Prostate gland (tissue), 2 donors: ENCODE data around the gene PKNOX2. TPM values are rescaled to one million over a fixed set of nuclear protein-coding genes. Genes with fewer than 3 reads are reported as not detected.

Source experiments
- DNase-seq: peaks from one replicate; pipeline ENCODE4 v3.0.0-alpha.2; 2019; ENCODE audit warnings: low spot score
- H3K27ac ChIP-seq, 2 donors: fragments of 200-600 bp; sonication (generic); 2 replicates each; pipeline ENCODE4 v1.5.1; 2017 to 2019
- H3K27me3 ChIP-seq: fragments of 200-600 bp; sonication (generic); replicated peaks from 2 replicates; pipeline ENCODE4 v1.5.1; 2019; ENCODE audit not compliant: insufficient read depth
- H3K36me3 ChIP-seq, 2 donors: fragments of 200-600 bp; sonication (generic); 1 replicate in 1 of 2; 2 replicates in 1 of 2; pipeline versions ENCODE4 v1.5.1 to v1.8.1; 2017 to 2019
- H3K4me1 ChIP-seq: fragments of 200-600 bp; sonication (generic); replicated peaks from 2 replicates; pipeline ENCODE4 v1.5.1; 2019
- H3K4me3 ChIP-seq, 2 donors: fragments of 200-600 bp; sonication (generic); 2 replicates each; pipeline ENCODE4 v1.5.1; 2017 to 2019
- H3K9me3 ChIP-seq: fragments of 200-600 bp; sonication (generic); 2 replicates; pipeline ENCODE4 v1.5.1; 2017
- CTCF ChIP-seq, 4 experiments: fragments of 200-600 bp in 2 of 4; fragments of 450-650 bp in 2 of 4; sonication (generic) in 2 of 4; IDR thresholded peaks; 1 replicate in 3 of 4; 2 replicates in 1 of 4; pipeline ENCODE4 v1.5.1; 2016 to 2019; ENCODE audit warnings: antibody characterized with exemption in 4 of 4, mild to moderate bottlenecking in 2 of 4, moderate library complexity in 2 of 4
- POLR2A ChIP-seq: fragments of 450-650 bp; IDR thresholded peaks from one replicate; pipeline ENCODE4 v1.6.1; 2016; ENCODE audit warnings: antibody characterized with exemption, mild to moderate bottlenecking
- POLR2AphosphoS5 ChIP-seq: sonication (generic); formaldehyde crosslinking; IDR thresholded peaks from one replicate; pipeline ENCODE4 v1.6.1; 2017; ENCODE audit warnings: antibody characterized with exemption
- WGBS: methylation state at CpG from one replicate; pipeline ENCODE4 v1.1.5; 2018; 5-methylcytosine and 5-hydroxymethylcytosine counted together
- intact Hi-C: fragments of 100-400 bp; cut with DNase I; formaldehyde crosslinking; loops from one replicate; pipeline ENCODE4 v1.14.2; 2022
- total RNA-seq, 2 donors: library from RNA; depleted of rRNA; stranded (reverse); fragments of >200 nt; gene quantifications; one replicate each; pipeline ENCODE4 v1.1.0, GENCODE V29; 2016

The PKNOX2 gene
- total RNA-seq, 2 donors from 2014 or later, result 12.3 to 14.7 TPM

- intact Hi-C loops, result no loop called here
- no peaks in the 10 kb centered on the region for H3K27me3 ChIP-seq
- DNase-seq, result no peak
Measured at GRCh38 chr11:125188021-125188420, 23.5 kb downstream of the PKNOX2 start.

GRCh38 chr11:125190566-125190965, 26.0 kb downstream of the PKNOX2 start:
- no peak for DNase-seq
- H3K27me3 ChIP-seq, result no peaks in the 10 kb centered on the region
- H3K4me3 ChIP-seq, result no peak overlapping the region
- WGBS, result 84% methylated on average over 5 of the region's 5 CpGs
- intact Hi-C loops, result no loop called here
- H3K27ac ChIP-seq, result no peak overlapping the region
- no peaks in the 10 kb centered on the region for H3K36me3 ChIP-seq
- no peaks in the 10 kb centered on the region for H3K9me3 ChIP-seq
- no peaks in the 10 kb centered on the region for H3K4me1 ChIP-seq
- TF ChIP-seq POLR2AphosphoS5, result no peak
- no peak for TF ChIP-seq POLR2A
- TF ChIP-seq CTCF (IDR thresholded peaks at IDR 0.05), result no peak

More at GRCh38 chr11:125188021-125188420, 23.5 kb downstream of the PKNOX2 start:
- H3K9me3 ChIP-seq, result no peaks in the 10 kb centered on the region
- no peaks in the 10 kb centered on the region for H3K36me3 ChIP-seq
- H3K4me3 ChIP-seq, result no peak overlapping the region
- no peak for TF ChIP-seq POLR2A
- no peak for TF ChIP-seq POLR2AphosphoS5
- no peak for TF ChIP-seq CTCF (IDR thresholded peaks at IDR 0.05)
- no peaks in the 10 kb centered on the region for H3K4me1 ChIP-seq
- H3K27ac ChIP-seq, result no peak overlapping the region

- no peak for TF ChIP-seq POLR2A
- TF ChIP-seq CTCF (IDR thresholded peaks at IDR 0.05), result no peak
- no peak for TF ChIP-seq POLR2AphosphoS5
- 47% methylated on average over 9 of the region's 9 CpGs for WGBS
- H3K27ac ChIP-seq, result no peak overlapping the region
Measured at GRCh38 chr11:125192183-125192582, 27.6 kb downstream of the PKNOX2 start.

GRCh38 chr11:125192717-125193415, 28.3 kb downstream of the PKNOX2 start:
- no peak overlapping the region for H3K27ac ChIP-seq
- DNase-seq, result no peak
- H3K36me3 ChIP-seq, result no peaks in the 10 kb centered on the region
- no peaks in the 10 kb centered on the region for H3K27me3 ChIP-seq
- TF ChIP-seq CTCF (IDR thresholded peaks at IDR 0.05), result no peak
- H3K4me3 ChIP-seq, result no peak overlapping the region
- intact Hi-C loops, result no loop called here
- no peaks in the 10 kb centered on the region for H3K9me3 ChIP-seq
- H3K4me1 ChIP-seq, result no peaks in the 10 kb centered on the region
- 50% methylated on average over 11 of the region's 11 CpGs for WGBS

More at GRCh38 chr11:125192183-125192582, 27.6 kb downstream of the PKNOX2 start:
- no peaks in the 10 kb centered on the region for H3K9me3 ChIP-seq
- no peaks in the 10 kb centered on the region for H3K27me3 ChIP-seq
- intact Hi-C loops, result no loop called here
- H3K4me3 ChIP-seq, result no peak overlapping the region
- no peak for DNase-seq
- H3K4me1 ChIP-seq, result no peaks in the 10 kb centered on the region
- no peaks in the 10 kb centered on the region for H3K36me3 ChIP-seq

GRCh38 chr11:125193416-125193726, 28.8 kb downstream of the PKNOX2 start:
- Histone ChIP-seq H3K9me3 (no peaks in the 10 kb centered on the region), H3K4me3 (no peak overlapping the region), H3K36me3 (no peaks in the 10 kb centered on the region), H3K4me1 (no peaks in the 10 kb centered on the region), H3K27ac (no peak overlapping the region), H3K27me3 (no peaks in the 10 kb centered on the region)
- intact Hi-C loops, result no loop called here
- no peak for TF ChIP-seq POLR2A
- TF ChIP-seq CTCF (IDR thresholded peaks at IDR 0.05), result no peak
- TF ChIP-seq POLR2AphosphoS5, result no peak
- 56% methylated on average over 4 of the region's 4 CpGs for WGBS
- DNase-seq, result no peak
